ENCODE measurements around the gene CACNA1C.

CACNA1C gene

GRCh38 chr12:2649201-2650030, 596.6 kb downstream of the CACNA1C start:
- no peak for DNase-seq

- DNase-seq = no peak
Measured at GRCh38 chr12:2650261-2651067, 597.7 kb downstream of the CACNA1C start.

DNA sequence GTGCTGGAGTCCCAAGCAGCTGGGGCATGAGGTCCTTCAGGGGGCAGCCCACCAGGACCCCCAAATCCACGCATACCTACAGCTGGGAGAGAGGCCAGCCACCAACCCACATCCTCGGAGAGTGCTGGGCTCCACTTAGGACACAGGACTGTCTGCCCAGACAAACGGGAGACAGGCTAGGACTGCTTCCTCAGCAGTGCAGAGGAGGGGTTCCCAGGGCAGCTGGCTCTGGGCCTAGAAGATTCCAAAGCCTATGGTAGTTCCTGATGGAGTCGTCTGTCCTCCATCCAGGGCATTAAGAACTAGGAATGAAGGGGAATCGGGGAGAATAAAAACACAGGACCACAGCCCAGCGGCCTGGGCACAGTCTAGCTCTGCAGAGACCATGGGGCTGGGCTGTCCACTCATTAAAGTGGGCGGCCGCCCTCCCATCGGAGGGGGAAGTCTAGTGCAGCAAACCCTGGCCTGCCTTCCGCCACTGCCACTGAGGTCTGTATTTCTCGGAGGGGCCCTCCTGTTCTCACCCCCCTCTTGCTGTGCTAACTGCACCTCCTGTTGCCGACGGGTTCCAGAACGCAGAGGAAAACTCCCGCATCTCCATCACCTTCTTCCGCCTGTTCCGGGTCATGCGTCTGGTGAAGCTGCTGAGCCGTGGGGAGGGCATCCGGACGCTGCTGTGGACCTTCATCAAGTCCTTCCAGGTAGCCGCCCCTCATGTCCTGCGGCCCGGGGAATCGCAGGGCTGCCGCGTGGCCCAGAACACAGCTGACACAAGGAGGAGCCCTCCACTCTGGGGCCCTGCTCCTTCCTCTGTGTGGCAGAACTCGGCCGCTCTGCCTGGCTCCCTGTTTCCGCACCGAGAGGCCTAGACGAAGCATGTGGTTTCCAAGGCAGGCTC, 598.5 kb downstream of the CACNA1C start:
- no peak for DNase-seq

DNA sequence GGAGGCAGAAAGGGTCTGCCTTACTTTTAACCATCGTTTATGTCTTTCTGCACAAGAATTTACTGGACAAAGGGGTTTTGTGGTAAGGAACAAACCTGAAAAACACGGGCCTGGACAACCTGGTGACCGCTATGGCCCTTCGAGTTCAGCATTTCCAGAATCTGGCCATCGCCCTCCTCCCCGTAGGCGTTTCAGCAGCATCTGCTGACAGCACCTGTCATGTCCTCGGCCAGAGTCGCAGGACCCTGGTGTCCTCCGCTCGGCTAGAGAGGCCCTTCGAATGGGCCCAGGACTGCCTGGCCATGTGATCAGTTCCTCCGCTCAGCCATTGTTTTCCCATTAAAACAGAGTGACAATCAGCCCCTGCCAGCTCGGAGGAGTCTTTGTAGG, 599.2 kb downstream of the CACNA1C start:
- no peak for DNase-seq

DNA sequence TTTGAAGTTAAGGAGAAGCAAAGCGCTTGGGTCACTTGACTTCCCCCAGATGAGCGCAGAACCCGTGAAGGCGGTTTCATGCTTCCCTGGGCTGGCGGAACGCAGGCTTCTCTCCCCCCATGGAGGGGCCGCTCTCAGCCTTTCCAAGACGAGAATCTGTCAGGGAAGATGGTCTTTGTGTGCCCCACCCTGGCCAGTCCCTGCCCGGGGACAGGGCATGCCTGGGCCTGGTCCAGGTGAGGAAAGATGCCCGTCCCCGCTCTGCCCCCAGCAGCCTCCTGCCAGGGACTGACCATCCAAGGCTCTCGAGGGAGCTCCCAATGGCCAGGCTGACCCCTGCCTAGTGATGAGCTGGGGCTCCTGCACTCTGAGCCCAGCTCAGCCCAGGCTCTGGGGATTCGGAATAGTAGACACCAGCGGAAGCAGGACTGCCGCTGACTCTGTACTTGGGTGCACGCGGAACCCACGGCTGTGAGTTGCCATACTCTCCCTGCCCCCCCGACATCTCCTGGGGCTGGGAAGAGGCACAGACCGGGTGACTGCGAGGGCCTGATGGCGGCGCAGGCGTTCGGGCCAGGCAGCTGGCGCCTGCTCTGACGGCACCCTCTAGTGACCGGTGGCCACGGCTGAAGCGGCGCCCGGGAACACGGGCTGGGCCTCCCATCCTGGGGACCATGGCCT, 599.8 kb downstream of the CACNA1C start:
- no peak for DNase-seq

- no peak for DNase-seq
Measured at GRCh38 chr12:2653461-2653965, 600.7 kb downstream of the CACNA1C start.

GRCh38 chr12:2654311-2654710, 601.5 kb downstream of the CACNA1C start:
- no peak for DNase-seq

- DNase-seq = no peak
Measured at GRCh38 chr12:2654741-2655140, 602.0 kb downstream of the CACNA1C start.

- no peak for DNase-seq
Measured at GRCh38 chr12:2662524-2662923, 609.7 kb downstream of the CACNA1C start.

- no peak for DNase-seq
Measured at GRCh38 chr12:2664721-2665577, 612.2 kb downstream of the CACNA1C start.

- no peak for DNase-seq
Measured at GRCh38 chr12:2666411-2666810, 613.6 kb downstream of the CACNA1C start.

DNA sequence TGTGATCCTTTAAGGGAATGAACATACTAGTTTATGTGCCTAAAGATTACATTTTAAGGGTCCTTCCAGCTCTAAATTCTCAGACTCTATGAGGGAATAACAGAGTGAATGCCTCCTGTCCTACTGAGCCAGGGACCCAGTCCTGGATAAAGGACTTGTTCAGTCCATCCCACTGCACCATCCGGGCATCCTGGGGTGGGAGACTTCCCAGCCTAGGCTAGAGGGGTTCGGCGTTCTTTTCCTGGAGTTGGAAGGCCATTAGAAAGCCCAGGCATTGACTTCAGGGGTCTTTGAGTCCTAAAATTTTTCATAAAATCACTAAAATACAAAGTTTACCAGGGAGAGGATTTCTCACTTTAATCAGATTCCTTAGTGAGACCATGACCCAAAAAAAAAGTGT, 614.1 kb downstream of the CACNA1C start:
- DNase-seq = no peak

GRCh38 chr12:2667716-2668440, 615.1 kb downstream of the CACNA1C start:
- no peak for DNase-seq

DNA sequence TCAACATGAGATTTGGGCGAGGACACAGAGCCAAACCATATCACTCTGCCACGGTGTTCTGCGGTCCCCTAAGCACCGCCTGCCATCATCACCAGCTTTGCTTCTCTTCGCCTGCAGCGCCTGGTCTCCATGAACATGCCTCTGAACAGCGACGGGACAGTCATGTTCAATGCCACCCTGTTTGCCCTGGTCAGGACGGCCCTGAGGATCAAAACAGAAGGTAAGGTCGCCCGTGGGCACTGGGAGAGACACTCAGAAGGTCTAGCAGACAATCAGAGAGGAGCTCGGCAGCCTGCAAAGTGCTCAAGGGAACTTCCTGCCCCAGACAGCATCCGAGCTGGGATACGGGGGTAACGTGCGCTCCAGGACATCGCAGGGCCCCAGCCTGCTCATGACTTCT, 616.0 kb downstream of the CACNA1C start:
- no peak for DNase-seq

GRCh38 chr12:2669560-2669959, 616.8 kb downstream of the CACNA1C start:
- DNase-seq = no peak

GRCh38 chr12:2672863-2673262, 620.1 kb downstream of the CACNA1C start:
- no peak for DNase-seq

DNA sequence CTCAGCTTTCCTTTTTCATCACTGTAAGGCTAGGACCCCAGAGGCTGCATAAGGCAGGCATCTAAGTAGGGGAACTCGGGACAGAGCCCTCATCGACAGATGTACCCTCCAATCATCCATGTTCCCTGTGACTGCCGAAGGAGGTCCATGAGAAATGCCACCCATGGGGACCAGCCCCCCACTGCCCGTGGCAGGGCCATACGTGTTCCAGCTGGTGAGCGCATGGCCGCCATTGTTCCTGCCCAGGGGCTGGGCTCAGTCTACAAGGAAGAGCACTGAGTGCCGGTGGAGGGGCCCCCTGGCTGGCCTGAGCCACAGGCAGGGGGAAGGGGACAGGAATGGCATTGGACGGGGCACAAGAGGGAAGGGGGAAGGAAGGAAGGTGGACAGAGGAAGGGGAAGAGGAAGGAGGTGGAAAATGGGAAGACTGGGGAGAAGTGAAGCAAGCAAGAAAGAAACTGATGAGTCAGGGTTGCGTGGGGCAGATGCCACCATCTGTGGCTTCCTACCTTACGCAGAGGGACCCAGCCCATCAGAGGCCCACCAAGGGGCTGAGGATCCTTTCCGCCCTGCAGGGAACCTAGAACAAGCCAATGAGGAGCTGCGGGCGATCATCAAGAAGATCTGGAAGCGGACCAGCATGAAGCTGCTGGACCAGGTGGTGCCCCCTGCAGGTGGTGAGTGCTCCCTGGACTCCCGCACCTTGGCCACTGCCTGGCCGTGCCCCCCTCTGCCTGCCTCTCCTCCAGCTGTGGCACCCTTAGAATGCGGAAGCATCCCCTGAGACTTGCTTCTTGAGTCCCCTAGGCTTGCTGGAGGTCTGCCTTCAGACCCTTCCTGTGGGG, 621.4 kb downstream of the CACNA1C start:
- no peak for DNase-seq

DNA sequence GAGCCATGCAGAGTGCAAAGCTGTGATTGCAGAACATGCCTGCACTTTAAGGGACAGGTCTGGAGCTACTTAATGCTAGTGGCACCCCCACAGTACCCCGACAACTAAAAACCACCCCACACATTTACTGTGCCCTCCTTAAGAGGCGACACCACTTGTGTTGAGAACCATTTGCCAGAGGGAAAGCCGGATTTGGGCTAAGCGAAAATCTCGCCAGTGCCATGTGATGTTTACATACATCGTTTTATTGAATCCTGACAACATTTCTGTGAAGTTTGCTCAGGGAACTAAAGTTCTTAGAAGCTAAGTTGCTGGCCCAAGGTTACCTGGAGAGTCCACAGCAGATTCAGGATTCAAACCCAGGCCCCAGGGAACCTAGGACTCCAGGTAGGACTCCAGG, 623.0 kb downstream of the CACNA1C start:
- no peak for DNase-seq
